GM10266 (cell line): ENCODE results near the gene HEPACAM.

Experiments
- DNase-seq: peaks from one replicate; pipeline ENCODE4 v3.0.0; 2012; ENCODE audit errors: extremely low spot score
- CTCF ChIP-seq: IDR thresholded peaks from 2 replicates; pipeline ENCODE4 v1.5.1; 2012; ENCODE audit warnings: mild to moderate bottlenecking, low read depth; ENCODE audit not compliant: control insufficient read depth, insufficient read depth; ENCODE audit errors: missing control alignments

HEPACAM gene

DNA sequence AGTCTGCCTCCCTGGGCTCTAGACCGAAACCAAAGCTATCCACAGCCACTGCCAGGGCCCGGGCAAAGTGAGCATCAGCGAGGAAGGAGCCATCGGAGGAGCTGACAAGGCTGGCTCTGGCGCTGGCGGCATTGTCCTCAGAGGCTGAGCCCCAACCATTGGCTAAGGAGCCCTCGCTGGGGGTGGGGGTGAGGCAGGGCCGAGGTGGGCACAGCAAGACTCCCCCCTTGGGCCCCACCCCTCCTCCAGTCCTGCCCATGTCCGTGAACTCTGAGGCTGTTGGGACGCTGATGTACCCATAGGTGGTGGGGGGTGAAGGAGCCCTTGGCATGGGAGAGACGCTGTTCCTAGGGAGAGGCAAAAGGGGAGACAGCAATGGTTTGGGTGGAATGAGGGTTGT, 49.4 kb downstream of the HEPACAM start:
- no peak for TF ChIP-seq CTCF
- no peak for DNase-seq

GRCh38 chr11:124884869-124885479, 50.9 kb downstream of the HEPACAM start:
- TF ChIP-seq CTCF: no peak
- no peak for DNase-seq

DNA sequence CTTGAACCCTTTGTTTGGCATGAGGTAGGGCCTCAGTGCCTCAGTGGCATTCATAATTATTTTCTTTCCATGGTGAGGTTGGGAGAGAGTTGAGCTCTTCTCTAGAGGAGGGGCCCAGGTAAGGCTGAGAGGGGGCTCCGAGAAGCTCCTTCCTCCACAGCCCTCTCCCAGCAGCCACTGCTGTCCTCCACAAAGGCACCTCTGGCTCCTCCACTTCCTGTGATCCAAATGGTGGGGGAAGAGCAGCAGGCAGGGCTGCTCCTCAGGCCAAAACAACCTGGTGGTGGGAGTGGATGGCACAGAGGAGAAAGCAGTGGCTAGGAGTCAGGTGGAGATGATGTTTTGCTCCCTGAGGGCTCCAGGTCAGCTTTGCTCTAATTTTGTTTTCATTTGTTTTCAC, 51.5 kb downstream of the HEPACAM start:
- no peak for TF ChIP-seq CTCF
- DNase-seq: no peak

DNA sequence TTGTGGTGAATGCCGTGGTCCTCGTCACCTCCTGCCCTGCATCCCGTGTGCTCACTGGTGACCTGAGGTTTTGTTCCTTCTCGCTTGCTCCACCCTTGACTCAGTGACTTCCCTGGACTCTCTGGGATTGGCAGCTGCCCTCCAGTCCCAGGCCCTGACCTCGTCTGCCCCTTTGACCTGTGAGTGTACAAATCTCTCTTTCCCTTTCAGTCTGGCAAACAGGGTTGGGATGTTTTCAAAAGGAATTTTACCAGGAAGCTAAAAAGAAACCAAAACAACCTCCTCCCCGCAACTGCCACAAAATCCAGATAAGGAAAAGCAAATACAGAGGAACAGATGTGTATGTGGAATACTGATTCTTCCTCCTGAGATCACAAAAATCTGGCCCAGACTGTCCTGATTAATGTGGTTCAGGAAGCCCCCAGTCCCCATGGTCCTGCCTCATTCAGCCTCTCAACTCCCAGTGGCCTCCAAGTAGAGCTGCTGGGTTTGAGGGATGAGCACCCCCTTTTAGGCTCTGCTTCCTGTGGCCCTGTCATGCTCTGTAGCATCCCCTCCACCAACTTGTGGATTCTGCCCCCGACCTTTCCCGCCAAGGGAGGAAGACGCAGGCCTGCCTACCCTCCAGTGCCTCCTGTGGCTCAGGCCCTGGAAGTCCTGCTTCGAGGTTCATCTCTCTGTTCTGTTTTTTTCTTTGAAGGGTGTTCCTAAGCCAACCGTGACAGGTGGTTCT, 53.3 kb downstream of the HEPACAM start:
- TF ChIP-seq CTCF: no peak
- no peak for DNase-seq

- no peak for TF ChIP-seq CTCF
- no peak for DNase-seq
Observed at GRCh38 chr11:124880958-124881357, 54.9 kb downstream of the HEPACAM start.

GRCh38 chr11:124880290-124880611, 55.6 kb downstream of the HEPACAM start:
- TF ChIP-seq CTCF: no peak
- DNase-seq: no peak

DNA sequence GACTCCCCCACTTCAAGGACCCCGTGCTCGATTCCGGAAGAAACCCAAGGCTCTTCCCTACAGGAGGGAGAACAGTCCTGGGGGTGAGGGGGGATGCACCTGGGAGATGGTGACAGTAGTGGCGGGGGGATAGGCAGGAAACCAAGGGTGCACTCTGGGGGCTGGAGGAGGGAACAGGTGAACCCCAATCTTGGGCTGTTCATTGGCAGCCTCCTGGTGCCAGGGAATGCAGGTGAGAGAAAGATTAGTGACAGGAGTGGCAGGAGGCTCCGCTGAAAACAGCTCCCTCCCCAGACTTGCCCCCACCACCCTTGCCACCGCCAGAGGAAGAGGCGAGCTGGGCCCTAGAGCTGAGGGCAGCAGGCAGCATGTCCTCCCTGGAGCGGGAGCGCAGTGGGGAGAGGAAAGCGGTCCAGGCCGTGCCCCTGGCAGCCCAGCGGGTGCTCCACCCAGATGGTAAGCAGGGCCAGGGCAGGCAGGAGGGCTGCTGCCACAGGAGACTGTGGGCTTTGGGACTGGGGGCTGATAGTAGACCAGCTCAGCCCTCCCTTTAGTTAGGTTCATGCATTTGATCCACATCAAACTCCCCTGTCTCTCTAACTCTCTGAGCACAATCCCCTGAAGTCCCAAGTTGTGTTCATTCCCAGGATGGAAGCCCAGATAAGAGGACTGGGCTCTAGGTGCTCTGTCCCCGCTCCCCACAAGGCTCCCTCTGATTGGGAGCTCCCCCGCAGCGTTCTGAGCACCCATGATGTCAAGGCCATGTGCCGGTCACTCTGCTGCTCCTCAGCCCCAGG, 56.2 kb downstream of the HEPACAM start:
- TF ChIP-seq CTCF: no peak
- DNase-seq: no peak
